HG03565 (cell line): ENCODE results near the gene CAMTA1.

Experiments
- ATAC-seq: cut with Tn5 transposase; IDR thresholded peaks from one replicate; pipeline ENCODE4 v1.9.1; 2021; ENCODE audit warnings: mild to moderate bottlenecking, moderate library complexity; ENCODE audit not compliant: unreplicated experiment

Gene CAMTA1

GRCh38 chr1:7491109-7491817 is 706.0 kb downstream of the CAMTA1 start:
- no peak for ATAC-seq

GRCh38 chr1:7491818-7492173 is 706.5 kb downstream of the CAMTA1 start:
- no peak for ATAC-seq

- ATAC-seq, result no peak
Observed at GRCh38 chr1:7493711-7494454, 708.6 kb downstream of the CAMTA1 start.

GRCh38 chr1:7495962-7496361 is 710.7 kb downstream of the CAMTA1 start:
- no peak for ATAC-seq

- no peak for ATAC-seq
Observed at GRCh38 chr1:7497107-7497637, 711.9 kb downstream of the CAMTA1 start.

GRCh38 chr1:7500381-7501083 is 715.3 kb downstream of the CAMTA1 start:
- no peak for ATAC-seq

GRCh38 chr1:7501084-7501491 is 715.8 kb downstream of the CAMTA1 start:
- ATAC-seq, result no peak

- ATAC-seq, result no peak
Observed at GRCh38 chr1:7501723-7502603, 716.7 kb downstream of the CAMTA1 start.

- no peak for ATAC-seq
Observed at GRCh38 chr1:7503691-7504437, 718.6 kb downstream of the CAMTA1 start.

- ATAC-seq, result no peak
Observed at GRCh38 chr1:7504438-7504720, 719.1 kb downstream of the CAMTA1 start.

GRCh38 chr1:7505094-7505770 is 720.0 kb downstream of the CAMTA1 start:
- no peak for ATAC-seq

GRCh38 chr1:7505771-7506453 is 720.7 kb downstream of the CAMTA1 start:
- ATAC-seq, result no peak

GRCh38 chr1:7506454-7507284 is 721.4 kb downstream of the CAMTA1 start:
- no peak for ATAC-seq

- no peak for ATAC-seq
Observed at GRCh38 chr1:7507285-7508019, 722.2 kb downstream of the CAMTA1 start.

GRCh38 chr1:7508052-7508933 is 723.0 kb downstream of the CAMTA1 start:
- no peak for ATAC-seq

GRCh38 chr1:7508934-7509519 is 723.8 kb downstream of the CAMTA1 start:
- ATAC-seq, result no peak
